IgD-negative memory B cell (primary cell): Measurements from ENCODE around the gene RYR3. TPM values are rescaled to one million over a fixed set of nuclear protein-coding genes. Genes with fewer than 3 reads are reported as not detected.

Source experiments
- H3K27ac Mint-ChIP-seq, 3 donors: one replicate each; pipeline ENCODE4 v1.8.0; 2020 to 2022; ENCODE audit warnings: mild to moderate bottlenecking in 3 of 3, mixed read lengths in 3 of 3, moderate library complexity in 1 of 3
- H3K27me3 Mint-ChIP-seq: one replicate; pipeline ENCODE4 v1.8.0; 2021; ENCODE audit warnings: mixed read lengths
- H3K36me3 Mint-ChIP-seq: one replicate; pipeline ENCODE4 v1.8.0; 2020; ENCODE audit warnings: mild to moderate bottlenecking, mixed read lengths
- H3K4me1 Mint-ChIP-seq, 3 donors: one replicate each; pipeline ENCODE4 v1.8.0; 2020 to 2022; ENCODE audit warnings: mixed read lengths in 3 of 3, mild to moderate bottlenecking in 1 of 3
- H3K4me3 Mint-ChIP-seq, 4 donors: one replicate each; pipeline ENCODE4 v1.8.0; 2020 to 2022; ENCODE audit warnings: mild to moderate bottlenecking in 4 of 4, mixed read lengths in 4 of 4, moderate library complexity in 3 of 4
- H3K9me3 Mint-ChIP-seq, 3 donors: one replicate each; pipeline ENCODE4 v1.8.0; 2020 to 2021; ENCODE audit warnings: mixed read lengths in 3 of 3, mild to moderate bottlenecking in 1 of 3
- polyA plus RNA-seq: library from polyadenylated mRNA; unstranded; fragments of 300-500 nt; fragmentation: Illumina TruSeq; gene quantifications from one replicate; pipeline ENCODE4 v1.2.3, GENCODE V29; 2021

The RYR3 gene
- polyA plus RNA-seq, 1 donor from 2014 or later, result 0.08 TPM

GRCh38 chr15:33517944-33518343, 207.2 kb downstream of the RYR3 start:
- Mint-ChIP-seq H3K27ac (no peak overlapping the region), H3K9me3 (no peaks in the 10 kb centered on the region), H3K36me3 (no peaks in the 10 kb centered on the region), H3K4me3 (no peak overlapping the region), H3K27me3 (peaks cover 3% of the 10 kb centered on the region), H3K4me1 (no peaks in the 10 kb centered on the region)

- Mint-ChIP-seq H3K4me3 (no peak overlapping the region), H3K27me3 (peaks cover 3% of the 10 kb centered on the region), H3K27ac (no peak overlapping the region), H3K9me3 (no peaks in the 10 kb centered on the region), H3K36me3 (no peaks in the 10 kb centered on the region), H3K4me1 (no peaks in the 10 kb centered on the region)
These were observed 207.7 kb downstream of the RYR3 start for GRCh38 chr15:33518421-33518820.

GRCh38 chr15:33524274-33524673, 213.5 kb downstream of the RYR3 start:
- H3K9me3 Mint-ChIP-seq, result peaks cover 0 to 8% (median 7%) of the 10 kb centered on the region in 3 donors
- H3K4me1 Mint-ChIP-seq, result no peaks in the 10 kb centered on the region
- H3K4me3 Mint-ChIP-seq, result no peak overlapping the region
- no peaks in the 10 kb centered on the region for H3K36me3 Mint-ChIP-seq
- H3K27me3 Mint-ChIP-seq, result no peaks in the 10 kb centered on the region
- H3K27ac Mint-ChIP-seq, result no peak overlapping the region

GRCh38 chr15:33526532-33526931, 215.8 kb downstream of the RYR3 start:
- H3K9me3 Mint-ChIP-seq, result peaks cover 0 to 8% (median 7%) of the 10 kb centered on the region in 3 donors
- H3K27me3 Mint-ChIP-seq, result no peaks in the 10 kb centered on the region
- no peak overlapping the region for H3K4me3 Mint-ChIP-seq
- H3K4me1 Mint-ChIP-seq, result no peaks in the 10 kb centered on the region
- no peak overlapping the region for H3K27ac Mint-ChIP-seq
- H3K36me3 Mint-ChIP-seq, result no peaks in the 10 kb centered on the region

- peaks cover 0 to 5% (median 0%) of the 10 kb centered on the region in 3 donors for H3K9me3 Mint-ChIP-seq
- no peak overlapping the region for H3K4me3 Mint-ChIP-seq
- no peaks in the 10 kb centered on the region for H3K4me1 Mint-ChIP-seq
- H3K27ac Mint-ChIP-seq, result no peak overlapping the region
- H3K27me3 Mint-ChIP-seq, result no peaks in the 10 kb centered on the region
- no peaks in the 10 kb centered on the region for H3K36me3 Mint-ChIP-seq
These were observed 222.4 kb downstream of the RYR3 start for GRCh38 chr15:33533197-33533596.

- H3K4me1 Mint-ChIP-seq, result no peaks in the 10 kb centered on the region
- H3K27ac Mint-ChIP-seq, result no peak overlapping the region
- no peaks in the 10 kb centered on the region for H3K36me3 Mint-ChIP-seq
These were observed 223.9 kb downstream of the RYR3 start for GRCh38 chr15:33534642-33535041.

GRCh38 chr15:33535135-33535534, 224.4 kb downstream of the RYR3 start:
- Mint-ChIP-seq H3K4me1 (no peaks in the 10 kb centered on the region), H3K9me3 (peaks cover 0 to 2% (median 0%) of the 10 kb centered on the region in 3 donors)

More at GRCh38 chr15:33534642-33535041, 223.9 kb downstream of the RYR3 start:
- Mint-ChIP-seq H3K27me3 (no peaks in the 10 kb centered on the region), H3K9me3 (peaks cover 0 to 2% (median 0%) of the 10 kb centered on the region in 3 donors), H3K4me3 (no peak overlapping the region)

GRCh38 chr15:33539825-33540573, 229.2 kb downstream of the RYR3 start:
- Mint-ChIP-seq H3K4me3 (no peak overlapping the region), H3K9me3 (no peaks in the 10 kb centered on the region), H3K36me3 (no peaks in the 10 kb centered on the region), H3K27me3 (no peaks in the 10 kb centered on the region), H3K4me1 (no peaks in the 10 kb centered on the region), H3K27ac (no peak overlapping the region)

More at GRCh38 chr15:33535135-33535534, 224.4 kb downstream of the RYR3 start:
- Mint-ChIP-seq H3K4me3 (no peak overlapping the region), H3K27me3 (no peaks in the 10 kb centered on the region), H3K27ac (no peak overlapping the region), H3K36me3 (no peaks in the 10 kb centered on the region)

- H3K4me3 Mint-ChIP-seq, result no peak overlapping the region
- H3K9me3 Mint-ChIP-seq, result peaks cover 0 to 2% (median 1%) of the 10 kb centered on the region in 3 donors
- no peaks in the 10 kb centered on the region for H3K36me3 Mint-ChIP-seq
- H3K27me3 Mint-ChIP-seq, result no peaks in the 10 kb centered on the region
- no peak overlapping the region for H3K27ac Mint-ChIP-seq
- no peaks in the 10 kb centered on the region for H3K4me1 Mint-ChIP-seq
These were observed 233.2 kb downstream of the RYR3 start for GRCh38 chr15:33543957-33544356.

- Mint-ChIP-seq H3K27ac (no peak overlapping the region), H3K36me3 (no peaks in the 10 kb centered on the region), H3K4me3 (no peak overlapping the region)
These were observed 235.1 kb downstream of the RYR3 start for GRCh38 chr15:33545866-33546265.

GRCh38 chr15:33547876-33548275, 237.1 kb downstream of the RYR3 start:
- H3K27me3 Mint-ChIP-seq, result no peaks in the 10 kb centered on the region
- H3K4me1 Mint-ChIP-seq, result no peaks in the 10 kb centered on the region
- no peaks in the 10 kb centered on the region for H3K36me3 Mint-ChIP-seq
- peaks cover 3 to 5% (median 4%) of the 10 kb centered on the region in 3 donors for H3K9me3 Mint-ChIP-seq
- no peak overlapping the region for H3K27ac Mint-ChIP-seq
- H3K4me3 Mint-ChIP-seq, result no peak overlapping the region

More at GRCh38 chr15:33545866-33546265, 235.1 kb downstream of the RYR3 start:
- H3K9me3 Mint-ChIP-seq, result peaks cover 3 to 5% (median 4%) of the 10 kb centered on the region in 3 donors
- H3K27me3 Mint-ChIP-seq, result no peaks in the 10 kb centered on the region
- no peaks in the 10 kb centered on the region for H3K4me1 Mint-ChIP-seq

GRCh38 chr15:33551860-33552259, 241.1 kb downstream of the RYR3 start:
- Mint-ChIP-seq H3K36me3 (no peaks in the 10 kb centered on the region), H3K27me3 (no peaks in the 10 kb centered on the region), H3K4me3 (no peak overlapping the region), H3K4me1 (no peaks in the 10 kb centered on the region), H3K27ac (no peak overlapping the region), H3K9me3 (peaks cover 4 to 6% (median 6%) of the 10 kb centered on the region in 3 donors)

GRCh38 chr15:33553157-33553556, 242.4 kb downstream of the RYR3 start:
- Mint-ChIP-seq H3K9me3 (peaks cover 4 to 9% (median 5%) of the 10 kb centered on the region in 3 donors), H3K27ac (no peak overlapping the region), H3K36me3 (no peaks in the 10 kb centered on the region), H3K27me3 (no peaks in the 10 kb centered on the region), H3K4me3 (no peak overlapping the region), H3K4me1 (no peaks in the 10 kb centered on the region)

GRCh38 chr15:33559207-33559890, 248.6 kb downstream of the RYR3 start:
- Mint-ChIP-seq H3K9me3 (peaks cover 0 to 3% (median 2%) of the 10 kb centered on the region in 3 donors), H3K4me3 (no peak overlapping the region), H3K36me3 (no peaks in the 10 kb centered on the region), H3K4me1 (no peaks in the 10 kb centered on the region), H3K27me3 (no peaks in the 10 kb centered on the region), H3K27ac (no peak overlapping the region)

GRCh38 chr15:33561407-33561806, 250.6 kb downstream of the RYR3 start:
- H3K4me1 Mint-ChIP-seq, result no peaks in the 10 kb centered on the region
- no peaks in the 10 kb centered on the region for H3K36me3 Mint-ChIP-seq
- no peaks in the 10 kb centered on the region for H3K27me3 Mint-ChIP-seq

More at GRCh38 chr15:33561407-33561806, 250.6 kb downstream of the RYR3 start:
- Mint-ChIP-seq H3K9me3 (peaks cover 0 to 6% (median 0%) of the 10 kb centered on the region in 3 donors), H3K4me3 (no peak overlapping the region), H3K27ac (no peak overlapping the region)
